ENCODE measurements around the gene MCM3AP.

The MCM3AP gene

GRCh38 chr21:46213620-46214286 lies 71.7 kb downstream of the MCM3AP start:
- ATAC-seq: no peak; the same call in 2 of the 3 replicates
- TF ChIP-seq CSDC2 (CRISPR knock-in tag; IDR thresholded peaks at IDR 0.05): no peak
- TF ChIP-seq SNAI2 (CRISPR knock-in tag; IDR thresholded peaks at IDR 0.05): no peak
- TF ChIP-seq TCF4 (CRISPR knock-in tag; IDR thresholded peaks at IDR 0.05; ENCODE audit: borderline replicate concordance): no peak

GRCh38 chr21:46212721-46213484 lies 72.5 kb downstream of the MCM3AP start:
- no peak for ATAC-seq
- TF ChIP-seq ZNF565 (CRISPR knock-in tag; conservative IDR thresholded peaks at IDR 0.05; ENCODE audit: low read depth) (no peak), ARNTL (CRISPR knock-in tag; IDR thresholded peaks at IDR 0.05; ENCODE audit: borderline replicate concordance, low read depth) (no peak), PPARA (CRISPR knock-in tag; IDR thresholded peaks at IDR 0.05; ENCODE audit: borderline replicate concordance) (no peak), POU6F1 (CRISPR knock-in tag; IDR thresholded peaks at IDR 0.05; ENCODE audit: borderline replicate concordance, low read depth) (no peak), RARB (CRISPR knock-in tag; IDR thresholded peaks at IDR 0.05) (no peak)

GRCh38 chr21:46211786-46212720 lies 73.4 kb downstream of the MCM3AP start:
- no peak for ATAC-seq
- no peak for TF ChIP-seq ZNF8 (CRISPR knock-in tag; IDR thresholded peaks at IDR 0.05)
- TF ChIP-seq POU6F1 (CRISPR knock-in tag; IDR thresholded peaks at IDR 0.05; ENCODE audit: borderline replicate concordance, low read depth): no peak
- no peak for TF ChIP-seq ISL1 (CRISPR knock-in tag; IDR thresholded peaks at IDR 0.05)
- TF ChIP-seq PPARA (CRISPR knock-in tag; IDR thresholded peaks at IDR 0.05; ENCODE audit: borderline replicate concordance): no peak
- TF ChIP-seq TSHZ2 (CRISPR knock-in tag; IDR thresholded peaks at IDR 0.05): no peak
- TF ChIP-seq ZFP30 (CRISPR knock-in tag; IDR thresholded peaks at IDR 0.05): no peak
- TF ChIP-seq RARB (CRISPR knock-in tag; IDR thresholded peaks at IDR 0.05): no peak
- no peak for TF ChIP-seq ESRRG (CRISPR knock-in tag; IDR thresholded peaks at IDR 0.05)
- TF ChIP-seq CREB5 (CRISPR knock-in tag; IDR thresholded peaks at IDR 0.05; ENCODE audit: low read depth): no peak
- TF ChIP-seq ZC3H10 (CRISPR knock-in tag; IDR thresholded peaks at IDR 0.05): no peak
- TF ChIP-seq CSRNP3 (CRISPR knock-in tag; IDR thresholded peaks at IDR 0.05): no peak
- no peak for TF ChIP-seq ZFP3 (CRISPR knock-in tag; IDR thresholded peaks at IDR 0.05)
- TF ChIP-seq ZNF70 (CRISPR knock-in tag; IDR thresholded peaks at IDR 0.05): no peak
- no peak for TF ChIP-seq CSDC2 (CRISPR knock-in tag; IDR thresholded peaks at IDR 0.05)
- no peak for TF ChIP-seq ARNTL (CRISPR knock-in tag; IDR thresholded peaks at IDR 0.05; ENCODE audit: borderline replicate concordance, low read depth)
